GM19043 (cell line): ENCODE results near the gene SLC13A3.

ENCODE experiments used
- ATAC-seq: cut with Tn5 transposase; IDR thresholded peaks from one replicate; pipeline ENCODE4 v1.9.1; 2021; ENCODE audit warnings: low read depth; ENCODE audit not compliant: unreplicated experiment

The SLC13A3 gene, protein sequence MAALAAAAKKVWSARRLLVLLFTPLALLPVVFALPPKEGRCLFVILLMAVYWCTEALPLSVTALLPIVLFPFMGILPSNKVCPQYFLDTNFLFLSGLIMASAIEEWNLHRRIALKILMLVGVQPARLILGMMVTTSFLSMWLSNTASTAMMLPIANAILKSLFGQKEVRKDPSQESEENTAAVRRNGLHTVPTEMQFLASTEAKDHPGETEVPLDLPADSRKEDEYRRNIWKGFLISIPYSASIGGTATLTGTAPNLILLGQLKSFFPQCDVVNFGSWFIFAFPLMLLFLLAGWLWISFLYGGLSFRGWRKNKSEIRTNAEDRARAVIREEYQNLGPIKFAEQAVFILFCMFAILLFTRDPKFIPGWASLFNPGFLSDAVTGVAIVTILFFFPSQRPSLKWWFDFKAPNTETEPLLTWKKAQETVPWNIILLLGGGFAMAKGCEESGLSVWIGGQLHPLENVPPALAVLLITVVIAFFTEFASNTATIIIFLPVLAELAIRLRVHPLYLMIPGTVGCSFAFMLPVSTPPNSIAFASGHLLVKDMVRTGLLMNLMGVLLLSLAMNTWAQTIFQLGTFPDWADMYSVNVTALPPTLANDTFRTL

DNA sequence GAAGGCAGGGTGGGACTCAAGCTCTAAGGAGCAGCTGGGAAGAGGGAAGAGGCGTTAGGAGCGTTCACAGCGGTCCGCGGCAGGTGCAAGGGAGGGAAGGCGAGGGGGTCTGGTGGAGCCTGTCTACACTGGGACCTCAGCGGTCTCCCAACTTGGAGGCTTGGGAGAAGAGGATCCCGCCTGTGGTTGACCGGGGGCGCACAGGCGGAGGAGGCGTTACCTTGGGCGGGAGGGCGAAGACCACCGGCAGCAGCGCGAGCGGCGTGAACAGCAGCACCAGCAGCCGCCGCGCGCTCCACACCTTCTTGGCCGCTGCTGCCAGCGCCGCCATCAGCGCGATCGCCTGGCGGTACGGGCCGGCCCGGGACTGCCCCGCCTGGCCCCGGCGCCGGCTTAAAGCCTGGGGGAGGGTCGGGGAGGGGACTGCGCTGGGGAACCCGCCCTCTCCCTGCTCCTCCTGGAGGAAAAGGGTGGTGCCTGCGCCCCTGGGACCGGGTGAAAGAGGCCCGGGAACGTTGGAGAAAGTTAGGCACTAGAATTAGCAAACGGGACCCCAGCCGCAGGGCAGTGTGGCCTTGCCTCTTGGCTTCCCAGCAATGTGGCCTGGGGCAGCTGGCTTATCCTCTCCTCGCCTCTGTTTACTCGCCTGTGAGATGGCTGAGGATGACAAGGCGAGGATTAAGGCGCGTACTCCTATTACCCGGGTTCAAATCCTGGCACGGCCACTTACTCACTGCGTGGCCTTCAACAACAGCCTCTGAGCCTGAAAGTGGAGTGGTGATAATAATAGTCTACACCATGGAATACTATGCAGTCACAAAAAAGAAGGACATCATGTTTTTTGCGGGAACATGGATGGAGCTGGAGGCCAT lies at the start of gene SLC13A3:
Gene SLC13A3, minus strand, starts transcription at position 369 of the 872 bp plus-strand sequence. Its CDS starts 38 bp downstream, at position 331.
- no peak for ATAC-seq

DNA sequence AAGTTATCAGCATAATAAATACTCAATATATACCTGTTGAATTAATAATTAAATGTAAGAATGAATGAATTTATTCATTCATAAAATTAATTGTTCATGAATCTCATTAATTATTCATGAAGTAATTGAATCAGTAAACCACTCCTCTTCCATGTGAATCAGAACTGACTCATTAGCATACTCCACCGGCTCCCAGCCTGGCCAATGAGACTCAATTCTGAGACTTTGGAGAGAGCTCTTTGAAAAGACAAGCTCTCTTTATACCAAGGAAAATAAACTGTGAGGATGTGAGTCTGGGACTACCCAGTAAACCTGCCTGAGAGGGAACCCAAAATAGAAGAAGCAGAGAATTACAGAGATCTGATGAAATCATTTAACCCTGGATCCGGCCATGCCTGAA lies 49.8 kb upstream of the SLC13A3 start:
- ATAC-seq: no peak

DNA sequence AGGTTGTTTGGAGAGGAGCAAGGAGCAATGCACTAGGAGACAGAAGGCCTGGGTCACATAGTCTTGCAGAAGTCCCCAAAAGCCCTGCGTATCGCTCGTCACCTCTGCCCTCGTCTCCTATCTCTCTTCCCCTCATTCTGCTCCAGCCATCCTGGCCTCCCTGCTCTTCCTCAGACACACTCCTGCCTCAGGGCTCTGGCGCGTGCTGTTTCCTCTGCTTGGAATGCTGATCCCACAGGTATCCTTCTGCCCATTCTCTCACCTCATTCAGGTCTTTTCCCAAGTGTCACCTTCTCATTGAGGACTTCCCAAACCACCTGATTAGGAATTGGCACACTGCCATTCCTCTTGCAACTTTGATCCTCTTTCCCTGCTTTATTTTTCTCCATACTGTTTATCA lies 49.2 kb upstream of the SLC13A3 start:
- ATAC-seq: no peak

DNA sequence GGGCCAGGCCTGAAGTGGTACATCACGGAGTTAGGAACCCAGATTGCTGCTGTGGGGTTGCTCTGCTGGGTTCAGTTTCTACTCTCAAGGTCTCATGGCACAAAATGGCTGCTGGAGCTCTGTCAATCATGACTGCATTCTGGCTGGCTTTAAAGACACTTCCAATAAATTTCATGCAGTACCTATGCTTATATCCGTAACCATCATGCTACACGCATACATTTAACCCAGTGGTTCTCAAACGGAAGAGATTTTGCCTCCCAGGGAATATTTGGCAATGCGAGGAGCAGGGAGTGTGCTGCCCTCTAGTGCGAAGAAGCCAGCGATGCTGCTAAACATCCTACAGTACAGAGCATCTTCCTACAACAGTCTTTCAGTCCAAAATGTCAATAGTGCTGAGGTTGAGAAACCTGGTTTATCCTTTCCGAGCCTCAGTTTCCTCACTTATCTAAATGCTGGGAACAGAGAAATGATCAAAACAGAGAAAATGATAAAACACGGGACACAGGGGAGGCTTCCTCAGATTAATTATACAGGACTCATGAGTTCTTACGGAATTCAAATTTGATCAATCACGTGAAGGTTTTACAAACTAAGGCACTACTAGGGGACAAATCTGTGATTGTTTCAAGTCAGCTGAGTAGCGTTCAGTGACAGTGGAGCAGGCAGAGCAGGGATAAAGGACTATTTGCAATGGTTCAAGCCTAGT lies 48.5 kb upstream of the SLC13A3 start:
- ATAC-seq: no peak

DNA sequence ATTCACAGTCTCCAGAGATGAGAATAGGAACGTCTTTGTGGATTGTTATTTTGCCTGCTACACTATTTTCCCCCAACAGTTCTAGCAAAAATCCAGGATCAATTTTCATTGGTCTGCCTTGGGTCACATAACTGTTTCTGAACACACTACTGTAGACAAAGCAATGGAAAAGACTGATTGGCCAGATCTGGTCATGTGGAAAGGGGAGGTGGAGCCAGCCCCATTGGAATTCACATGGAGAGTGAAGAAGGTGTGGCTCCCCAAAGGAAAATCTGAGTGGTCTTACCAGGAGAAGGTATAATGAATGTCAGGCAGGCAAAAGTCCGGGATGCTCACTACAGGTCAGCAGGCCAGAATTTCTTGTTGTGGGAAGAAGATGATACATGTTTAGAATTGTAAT lies 47.5 kb upstream of the SLC13A3 start:
- ATAC-seq: no peak

DNA sequence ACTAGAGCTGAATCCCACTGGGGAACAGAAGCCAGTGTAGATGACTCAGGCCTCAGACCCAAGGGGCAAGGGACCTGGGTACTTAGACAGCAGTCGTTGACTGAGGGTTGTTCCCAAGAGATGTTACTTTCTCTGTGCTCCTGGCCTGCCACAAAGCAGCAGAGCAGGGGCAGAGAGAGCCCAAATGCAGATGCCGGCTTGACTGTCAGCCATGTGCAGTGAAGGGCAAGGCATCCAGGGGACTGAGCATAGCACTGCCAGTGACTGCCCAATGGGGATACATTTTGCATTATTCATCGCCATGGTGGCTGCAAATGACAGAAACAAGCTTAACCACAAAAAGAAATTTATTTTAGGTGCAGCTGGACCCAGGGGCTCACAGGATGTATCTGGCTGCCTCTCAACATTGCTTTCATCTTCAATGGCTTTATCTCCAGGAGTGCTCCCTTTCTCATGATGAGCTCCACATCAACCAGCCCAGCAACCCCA lies 45.6 kb upstream of the SLC13A3 start:
- ATAC-seq: no peak

DNA sequence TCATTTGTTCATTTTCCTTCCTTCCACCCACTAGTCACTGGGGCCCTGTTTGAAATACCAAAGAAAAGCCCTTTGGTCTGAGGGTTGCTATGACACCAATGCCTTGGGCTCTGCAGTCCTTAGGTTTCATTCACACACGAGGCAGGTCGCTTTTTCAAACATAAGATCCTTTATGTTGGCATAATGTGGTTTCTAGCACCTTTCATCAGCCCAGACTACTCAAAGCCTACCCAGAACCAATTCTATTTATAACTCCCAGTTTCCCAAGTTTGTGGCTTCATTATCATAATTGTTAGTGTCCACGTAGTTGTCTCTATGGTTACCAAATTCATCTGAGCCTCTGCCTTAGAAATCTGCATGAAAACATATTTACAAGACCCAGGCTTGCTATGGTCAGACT lies 44.6 kb upstream of the SLC13A3 start:
- ATAC-seq: no peak

DNA sequence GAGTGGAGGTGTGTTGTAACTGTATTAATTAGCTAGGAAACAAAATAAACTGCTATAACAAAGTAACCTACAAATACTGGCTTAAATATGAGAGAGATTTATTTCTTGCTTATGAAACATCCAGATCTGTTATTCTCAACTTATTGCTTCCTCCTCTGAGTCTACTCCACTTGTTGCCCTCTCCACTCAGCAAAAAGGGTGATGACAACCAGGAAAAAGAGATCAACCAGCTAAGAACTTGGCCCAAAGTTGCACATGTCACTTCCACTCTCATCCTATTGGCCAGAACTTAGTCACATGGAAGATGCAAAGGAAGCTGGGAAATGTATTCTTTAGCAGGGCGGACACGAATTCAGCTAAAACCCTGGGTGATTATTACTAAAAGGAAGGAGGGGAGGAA lies 43.2 kb upstream of the SLC13A3 start:
- no peak for ATAC-seq

DNA sequence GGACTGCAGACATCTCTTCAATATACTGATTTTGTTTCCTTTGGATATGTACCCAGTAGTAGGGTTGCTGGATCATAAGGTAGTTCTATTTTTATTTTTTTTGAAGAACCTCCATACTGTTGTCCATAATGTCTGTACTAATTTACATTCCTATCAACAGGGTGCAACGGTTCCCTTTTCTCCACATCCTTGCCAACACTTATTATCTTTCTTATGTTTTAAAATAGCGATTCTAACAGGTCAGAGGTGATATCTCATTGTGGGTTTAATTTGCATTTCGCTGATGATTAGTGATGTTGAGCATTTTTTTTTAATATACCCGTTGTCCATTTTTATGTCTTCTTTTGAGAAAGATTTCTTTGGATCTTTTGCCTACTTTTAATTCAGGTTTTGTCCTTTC lies 39.9 kb upstream of the SLC13A3 start:
- no peak for ATAC-seq

DNA sequence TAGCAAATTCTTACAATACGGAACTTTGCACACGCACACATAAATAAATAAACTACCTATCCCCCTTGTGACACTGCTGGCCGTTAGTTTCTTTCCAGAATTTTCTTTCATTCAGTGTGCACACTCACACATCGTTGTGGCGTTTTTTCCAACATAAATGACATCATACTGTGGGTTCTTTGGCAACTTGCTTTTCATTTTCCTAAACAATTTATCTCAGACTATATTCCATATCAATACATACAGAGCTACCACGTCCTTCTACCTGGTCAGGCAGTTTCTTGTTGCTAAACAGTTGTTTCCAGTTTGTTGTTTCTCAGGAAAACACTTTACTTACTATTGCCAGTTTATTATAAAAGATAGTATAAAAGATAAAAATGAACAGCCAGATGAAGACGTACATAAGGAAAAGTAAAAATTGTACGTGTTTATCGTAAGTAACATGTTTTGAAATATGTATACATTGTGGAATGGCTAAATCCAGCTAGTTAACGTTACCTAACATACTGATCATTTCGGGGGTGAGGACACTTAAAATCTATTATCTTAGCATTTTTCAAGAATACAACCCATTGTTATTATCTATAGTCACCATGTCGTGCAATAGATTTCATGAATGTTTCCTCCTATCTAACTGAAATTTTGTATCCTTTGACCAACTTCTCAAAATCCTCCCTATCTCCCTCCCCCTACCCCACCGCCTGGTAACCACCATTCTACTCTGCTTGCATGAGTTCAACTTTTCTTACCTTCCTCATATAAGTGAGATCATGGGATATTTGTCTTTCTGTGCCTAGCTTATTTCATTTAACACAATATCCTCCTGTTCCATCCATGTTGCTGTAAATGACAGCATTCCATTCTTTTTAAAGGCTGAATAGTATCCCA lies 39.2 kb upstream of the SLC13A3 start:
- ATAC-seq: no peak

DNA sequence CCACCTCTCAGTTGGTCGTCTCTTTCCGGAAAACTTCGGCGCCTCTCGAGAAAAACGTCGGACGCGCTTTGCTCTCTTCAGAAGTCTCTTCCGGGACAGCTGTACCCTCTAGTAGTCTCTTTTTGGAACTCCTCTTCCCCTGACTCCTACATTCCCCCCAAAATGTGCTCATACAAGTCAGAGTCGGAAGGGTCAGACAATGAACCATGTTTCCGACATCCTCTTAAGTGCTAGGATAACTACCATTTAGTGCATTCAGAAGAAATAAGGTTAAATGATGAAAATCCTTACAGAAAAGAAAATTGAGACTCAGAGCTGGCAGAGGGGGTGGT lies 38.5 kb upstream of the SLC13A3 start:
- no peak for ATAC-seq

DNA sequence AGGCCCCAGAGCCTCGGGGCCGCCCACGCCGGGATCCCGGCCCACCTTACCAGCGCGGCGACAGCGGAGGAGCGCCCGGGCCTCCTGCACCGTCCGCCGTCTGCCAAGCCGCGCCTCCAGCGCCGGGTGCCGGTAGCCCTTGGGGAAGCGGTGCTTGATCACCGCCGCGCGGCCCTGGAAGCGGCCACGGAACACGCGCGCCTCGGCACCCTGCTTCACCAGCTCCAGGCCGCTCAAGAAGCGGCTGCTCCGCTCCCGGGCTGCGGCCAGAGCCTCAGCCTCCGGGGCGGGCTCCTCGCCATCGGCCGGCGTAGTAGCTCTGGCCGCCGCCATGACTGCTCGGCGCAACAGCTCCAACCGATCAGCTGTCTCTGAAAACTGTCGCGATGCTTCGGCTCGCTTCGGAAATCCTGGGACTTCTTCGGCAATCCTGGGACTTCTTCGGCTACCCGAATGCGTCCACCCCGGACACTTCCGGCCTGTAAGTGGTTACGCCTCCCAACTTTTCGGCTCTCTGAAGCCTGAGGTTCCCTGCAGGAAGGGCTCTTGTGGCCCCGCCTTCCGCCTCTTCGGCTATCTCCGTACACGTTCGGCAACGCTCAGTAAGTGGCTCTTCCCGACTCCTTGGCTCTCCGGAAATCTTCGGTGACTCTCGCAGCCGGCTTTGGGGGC lies 38.0 kb upstream of the SLC13A3 start, which contains the start of gene TP53RK:
Gene TP53RK, minus strand, starts transcription at position 363 of the 672 bp plus-strand sequence. Its CDS starts 30 bp downstream, at position 333.
- peak; percentile 96 for ATAC-seq

DNA sequence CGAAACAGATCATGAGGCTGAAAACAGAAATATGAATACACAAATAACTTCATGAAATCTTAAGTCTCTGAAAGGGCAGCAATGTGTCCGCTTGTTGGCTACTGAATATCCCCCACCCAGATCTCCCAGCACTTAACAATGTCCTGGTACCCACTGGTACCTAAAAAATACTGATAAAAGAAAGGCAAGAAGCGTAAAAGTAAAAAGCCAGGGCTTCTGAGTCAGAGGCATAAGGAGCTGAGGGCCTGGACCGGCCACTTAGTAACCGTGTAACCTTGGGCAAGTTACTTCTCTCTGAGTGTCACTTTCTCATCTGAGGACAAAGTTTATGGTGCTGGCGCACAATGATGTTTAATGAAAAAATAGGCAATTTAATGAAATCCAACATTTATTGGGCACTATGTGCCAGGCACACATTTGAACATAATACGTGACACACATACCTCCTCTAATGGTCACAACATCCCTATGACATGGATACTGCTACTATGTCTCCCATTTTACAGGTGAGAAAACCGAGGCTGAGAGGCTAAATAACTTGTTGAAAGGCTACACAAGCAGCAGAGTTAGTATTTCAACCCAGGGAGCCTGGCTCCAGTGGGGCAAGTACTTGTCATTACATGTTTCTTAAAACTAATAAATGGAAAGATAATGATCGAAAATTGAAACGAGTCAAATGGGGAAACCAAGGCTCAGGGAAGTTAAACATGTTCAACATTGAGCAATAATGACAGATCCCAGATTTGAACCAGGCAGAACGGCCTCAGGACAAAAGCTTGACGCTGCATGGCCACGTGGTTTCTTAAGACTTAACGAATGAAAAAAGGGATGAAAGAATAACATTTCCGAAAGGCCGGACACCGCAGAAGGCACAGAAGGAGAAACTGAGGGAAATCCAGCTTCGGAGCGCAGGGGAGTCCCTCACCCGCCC lies 37.2 kb upstream of the SLC13A3 start:
- ATAC-seq: no peak

DNA sequence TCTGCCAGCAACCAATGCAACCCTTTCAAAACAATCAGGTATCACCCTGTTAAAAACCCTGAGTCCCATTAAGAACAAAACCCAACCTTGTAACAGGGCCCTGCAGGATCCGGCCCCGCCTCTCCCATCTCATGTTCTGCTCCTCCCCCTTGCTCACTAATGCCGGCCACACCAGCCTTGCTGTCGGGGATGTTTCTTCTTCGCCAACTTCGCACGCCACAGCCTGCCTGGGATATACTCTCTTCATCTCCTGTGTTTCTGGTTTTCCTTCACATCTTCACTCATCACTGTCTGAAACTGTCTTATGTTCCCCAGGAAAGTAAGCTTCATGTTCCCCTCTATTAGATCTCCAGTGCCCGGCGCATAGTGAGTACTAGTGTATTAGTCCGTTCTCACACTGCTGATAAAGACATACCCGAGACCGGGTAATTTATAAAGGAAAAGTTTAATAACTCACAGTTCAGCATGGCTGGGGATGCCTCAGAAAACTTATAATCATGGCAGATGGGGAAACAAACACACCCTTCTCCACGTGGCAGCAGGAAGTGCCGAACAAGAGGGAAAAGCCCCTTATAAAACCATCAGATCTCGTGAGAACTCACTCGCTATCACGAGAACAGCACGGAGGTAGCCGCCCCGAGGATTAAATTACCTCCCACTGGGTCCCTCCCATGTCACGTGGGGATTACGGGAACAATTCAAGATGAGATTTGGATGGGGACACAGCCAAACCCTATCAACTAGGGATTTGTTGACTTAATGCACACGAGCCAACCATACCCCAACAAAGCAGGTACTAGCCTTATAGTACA lies 32.9 kb upstream of the SLC13A3 start:
- ATAC-seq: no peak

DNA sequence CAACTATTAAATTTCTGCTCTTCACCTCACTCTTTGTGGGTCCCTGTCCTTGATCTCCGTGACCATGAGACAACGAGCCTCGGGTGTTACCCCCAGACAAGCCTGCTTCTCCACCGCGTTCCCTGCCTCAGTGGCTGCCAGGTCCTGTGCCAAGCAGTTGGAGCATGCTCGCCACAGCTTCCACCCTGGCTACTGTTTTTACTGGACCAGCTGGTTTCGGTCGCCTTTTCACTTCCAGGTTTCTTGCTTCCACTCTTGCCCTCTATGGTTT lies 32.3 kb upstream of the SLC13A3 start:
- ATAC-seq: no peak

DNA sequence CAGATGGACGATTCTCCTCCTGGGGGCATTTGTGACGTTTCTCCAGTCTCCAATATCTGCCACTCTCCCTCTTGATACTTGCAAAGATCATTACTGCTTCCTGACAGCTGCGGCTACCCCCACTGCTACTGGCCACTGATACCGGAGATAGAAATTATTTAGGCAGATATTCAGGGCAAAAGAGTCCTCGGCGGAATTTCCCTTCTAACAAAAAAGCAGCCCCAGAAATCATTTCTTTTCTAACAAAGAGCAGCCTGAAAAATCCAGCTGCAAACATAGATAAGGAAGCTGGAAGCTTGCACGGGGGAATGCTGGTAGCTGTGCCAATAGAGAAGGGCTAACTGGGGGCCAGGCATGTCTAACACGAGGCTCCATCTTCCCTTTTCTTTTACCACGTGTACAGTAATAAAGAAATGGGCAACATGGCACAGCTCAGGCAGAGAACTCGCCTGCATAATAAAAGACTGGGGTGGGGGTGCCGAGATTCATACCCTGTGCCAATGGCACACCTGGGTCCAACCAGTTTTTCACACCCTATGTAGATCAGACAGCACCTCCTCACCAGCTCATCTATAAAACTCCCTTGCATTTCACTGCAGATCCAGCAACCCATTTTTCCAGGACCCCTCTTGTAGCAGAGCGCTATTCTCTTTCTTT lies 31.9 kb upstream of the SLC13A3 start:
- no peak for ATAC-seq
